Astrocyte (in vitro differentiated cells and primary cell): ENCODE measurements around the gene ARHGAP26. TPM values are rescaled to one million over a fixed set of nuclear protein-coding genes. Genes with fewer than 3 reads are reported as not detected.

Source experiments
- DNase-seq: peaks from one replicate; pipeline ENCODE4 v3.0.0-alpha.2; 2010; ENCODE audit warnings: low read depth
- FAIRE-seq: peaks from 2 replicates; lab custom pipeline; 2011; peaks lifted over from hg19 to GRCh38; lab: Jason Lieb, UNC
- H2AFZ ChIP-seq: 2 replicates; pipeline ENCODE4 v1.6.0; 2012; ENCODE audit warnings: low read depth, low read length, inconsistent platforms
- H3K27ac ChIP-seq: 2 replicates; pipeline ENCODE4 v1.5.1; 2011; ENCODE audit warnings: low read depth, low read length, inconsistent platforms
- H3K27me3 ChIP-seq: 2 replicates; pipeline ENCODE4 v1.6.0; 2011; ENCODE audit warnings: low read length, inconsistent platforms; ENCODE audit not compliant: insufficient read depth
- H3K36me3 ChIP-seq: 2 replicates; pipeline ENCODE4 v1.5.1; 2011; ENCODE audit warnings: low read length, inconsistent platforms; ENCODE audit not compliant: insufficient read depth
- H3K4me1 ChIP-seq: 2 replicates; pipeline ENCODE4 v1.5.1; 2011; ENCODE audit warnings: low read length, inconsistent platforms; ENCODE audit not compliant: insufficient read depth
- H3K4me2 ChIP-seq: 2 replicates; pipeline ENCODE4 v1.6.0; 2012; ENCODE audit warnings: low read length, inconsistent platforms
- H3K4me3 ChIP-seq: 2 replicates; pipeline ENCODE4 v1.5.1; 2011; ENCODE audit warnings: low read depth, mild to moderate bottlenecking, low read length, inconsistent platforms; ENCODE audit not compliant: insufficient read depth
- H3K79me2 ChIP-seq: 2 replicates; pipeline ENCODE4 v1.6.0; 2012; ENCODE audit warnings: mild to moderate bottlenecking, low read length, inconsistent platforms; ENCODE audit not compliant: insufficient read depth
- H3K9ac ChIP-seq: 2 replicates; pipeline ENCODE4 v1.6.0; 2012; ENCODE audit warnings: mild to moderate bottlenecking, low read length, inconsistent platforms
- H3K9me3 ChIP-seq: 2 replicates; pipeline ENCODE4 v1.5.1; 2012; ENCODE audit warnings: low read depth, mild to moderate bottlenecking, low read length, inconsistent platforms; ENCODE audit not compliant: insufficient read depth
- H4K20me1 ChIP-seq: 2 replicates; pipeline ENCODE4 v1.6.0; 2012; ENCODE audit warnings: low read length, inconsistent platforms; ENCODE audit not compliant: insufficient read depth
- H3K27ac Mint-ChIP-seq: one replicate; pipeline ENCODE4 v1.8.0; 2021; ENCODE audit warnings: mild to moderate bottlenecking, mixed read lengths; ENCODE audit not compliant: unreplicated experiment
- H3K27me3 Mint-ChIP-seq: one replicate; pipeline ENCODE4 v1.8.0; 2021; ENCODE audit warnings: low read depth, mixed read lengths; ENCODE audit not compliant: unreplicated experiment
- H3K36me3 Mint-ChIP-seq: one replicate; pipeline ENCODE4 v1.8.0; 2021; ENCODE audit warnings: low read depth, mixed read lengths; ENCODE audit not compliant: unreplicated experiment
- H3K4me1 Mint-ChIP-seq: one replicate; pipeline ENCODE4 v1.8.0; 2021; ENCODE audit warnings: low read depth, mixed read lengths; ENCODE audit not compliant: unreplicated experiment
- H3K4me3 Mint-ChIP-seq: one replicate; pipeline ENCODE4 v1.8.0; 2021; ENCODE audit warnings: mild to moderate bottlenecking, moderate library complexity, mixed read lengths; ENCODE audit not compliant: unreplicated experiment
- H3K9me3 Mint-ChIP-seq: one replicate; pipeline ENCODE4 v1.8.0; 2021; ENCODE audit warnings: mild to moderate bottlenecking, mixed read lengths; ENCODE audit not compliant: unreplicated experiment
- CTCF ChIP-seq: IDR thresholded peaks from 2 replicates; pipeline ENCODE4 v1.5.1; 2011; ENCODE audit warnings: low read depth, mild to moderate bottlenecking, inconsistent platforms, low read length, moderate library complexity; ENCODE audit not compliant: insufficient read depth
- EZH2 ChIP-seq: IDR thresholded peaks from 2 replicates; pipeline ENCODE4 v1.6.1; 2012; ENCODE audit warnings: mild to moderate bottlenecking, low read length, inconsistent platforms; ENCODE audit not compliant: insufficient read depth
- total RNA-seq: library from RNA; stranded (reverse); gene quantifications from 2 replicates; pipeline ENCODE4 v1.2.1, GENCODE V29; 2021

Gene ARHGAP26
- total RNA-seq, 1 donor from 2014 or later = 5.6 TPM

- Mint-ChIP-seq H3K4me3 (no peak overlapping the region), H3K9me3 (peaks cover 3% of the 10 kb centered on the region), H3K27me3 (no peaks in the 10 kb centered on the region), H3K36me3 (no peaks in the 10 kb centered on the region), H3K27ac (no peak overlapping the region), H3K4me1 (peaks cover 12% of the 10 kb centered on the region)
- FAIRE-seq (no peak), DNase-seq (no peak)
- Histone ChIP-seq H4K20me1 (no peaks in the 10 kb centered on the region), H3K9ac (no peak overlapping the region), H3K79me2 (no peaks in the 10 kb centered on the region), H2AFZ (no peak overlapping the region), H3K4me3 (no peak overlapping the region), H3K4me2 (no peak overlapping the region), H3K9me3 (no peaks in the 10 kb centered on the region), H3K36me3 (no peaks in the 10 kb centered on the region), H3K27me3 (no peaks in the 10 kb centered on the region), H3K27ac (no peak overlapping the region), H3K4me1 (peaks cover 12% of the 10 kb centered on the region)
- TF ChIP-seq EZH2 = no peak
- no peak for TF ChIP-seq CTCF
These were observed 41.8 kb downstream of the ARHGAP26 start for GRCh38 chr5:142811866-142812557.

- no peaks in the 10 kb centered on the region for H3K36me3 ChIP-seq
- no peak overlapping the region for H3K4me2 ChIP-seq
- H3K9ac ChIP-seq = no peak overlapping the region
- no peaks in the 10 kb centered on the region for H3K27me3 Mint-ChIP-seq
- FAIRE-seq (no peak), DNase-seq (no peak)
- no peak overlapping the region for H3K4me3 ChIP-seq
- no peak overlapping the region for H3K27ac ChIP-seq
- H3K4me3 Mint-ChIP-seq = no peak overlapping the region
- no peaks in the 10 kb centered on the region for H3K36me3 Mint-ChIP-seq
- H3K9me3 ChIP-seq = no peaks in the 10 kb centered on the region
- H2AFZ ChIP-seq = no peak overlapping the region
- no peak overlapping the region for H3K27ac Mint-ChIP-seq
- H3K79me2 ChIP-seq = no peaks in the 10 kb centered on the region
- no peaks in the 10 kb centered on the region for H4K20me1 ChIP-seq
- no peak for TF ChIP-seq EZH2
- TF ChIP-seq CTCF = no peak
- H3K9me3 Mint-ChIP-seq = peaks cover 3% of the 10 kb centered on the region
- peaks cover 19% of the 10 kb centered on the region for H3K4me1 Mint-ChIP-seq
- H3K4me1 ChIP-seq = peaks cover 14% of the 10 kb centered on the region
- no peaks in the 10 kb centered on the region for H3K27me3 ChIP-seq
These were observed 43.0 kb downstream of the ARHGAP26 start for GRCh38 chr5:142813220-142813619.

- H3K27ac ChIP-seq = no peak overlapping the region
- H3K4me3 ChIP-seq = no peak overlapping the region
- DNase-seq (no peak), FAIRE-seq (no peak)
- H3K9me3 ChIP-seq = no peaks in the 10 kb centered on the region
- Mint-ChIP-seq H3K27me3 (no peaks in the 10 kb centered on the region), H3K4me3 (no peak overlapping the region), H3K4me1 (peaks cover 19% of the 10 kb centered on the region), H3K36me3 (no peaks in the 10 kb centered on the region), H3K9me3 (peaks cover 3% of the 10 kb centered on the region), H3K27ac (no peak overlapping the region)
- no peaks in the 10 kb centered on the region for H4K20me1 ChIP-seq
- H3K27me3 ChIP-seq = no peaks in the 10 kb centered on the region
- no peak overlapping the region for H2AFZ ChIP-seq
- TF ChIP-seq CTCF (no peak), EZH2 (no peak)
- H3K79me2 ChIP-seq = no peaks in the 10 kb centered on the region
- peaks cover 14% of the 10 kb centered on the region for H3K4me1 ChIP-seq
- H3K4me2 ChIP-seq = no peak overlapping the region
- H3K9ac ChIP-seq = no peak overlapping the region
- no peaks in the 10 kb centered on the region for H3K36me3 ChIP-seq
These were observed 43.9 kb downstream of the ARHGAP26 start for GRCh38 chr5:142814122-142814521.
